Activated CD8-positive, alpha-beta T cell treated with anti-CD3 and anti-CD28 coated beads, Interleukin-2, amount 10 ng/mL, durations not matched to agents 7 days and 5 days (primary cell): ENCODE data around the gene AFMID. TPM values are rescaled to one million over a fixed set of nuclear protein-coding genes. Genes with fewer than 3 reads are reported as not detected.

Experiments used
- ATAC-seq: fragments of 150-1000 bp; cut with Tn5 transposase; one replicate; pipeline ENCODE4 v1.10.0; 2021; ENCODE audit warnings: moderate library complexity
- CTCF ChIA-PET: fragments of 350-600 bp; sonication (Branson Sonifier 250); formaldehyde crosslinking; loops from one replicate; lab custom pipeline; 2021; ENCODE audit warnings: antibody characterized with exemption; lab: Charles Lee
- POLR2A ChIA-PET: fragments of 350-600 bp; sonication (Branson Sonifier 250); formaldehyde crosslinking; loops from one replicate; lab custom pipeline; 2021; ENCODE audit warnings: antibody characterized with exemption; lab: Charles Lee
- DNase-seq: peaks from one replicate; pipeline ENCODE4 v3.0.0-alpha.2; 2020
- H3K27ac Mint-ChIP-seq: one replicate; pipeline ENCODE4 v1.8.0; 2021; ENCODE audit warnings: mild to moderate bottlenecking, mixed read lengths
- H3K27me3 Mint-ChIP-seq: one replicate; pipeline ENCODE4 v1.8.0; 2021; ENCODE audit warnings: low read depth, mixed read lengths
- H3K36me3 Mint-ChIP-seq: one replicate; pipeline ENCODE4 v1.8.0; 2021; ENCODE audit warnings: low read depth, mixed read lengths
- H3K4me1 Mint-ChIP-seq: one replicate; pipeline ENCODE4 v1.8.0; 2021; ENCODE audit warnings: low read depth, mixed read lengths
- H3K4me3 Mint-ChIP-seq: one replicate; pipeline ENCODE4 v1.8.0; 2021; ENCODE audit warnings: mild to moderate bottlenecking, mixed read lengths
- H3K9me3 Mint-ChIP-seq: one replicate; pipeline ENCODE4 v1.8.0; 2022; ENCODE audit warnings: mixed read lengths; ENCODE audit not compliant: insufficient read depth
- total RNA-seq, 2 experiments: library from RNA; stranded (reverse); gene quantifications; one replicate each; pipeline ENCODE4 v1.2.3, GENCODE V29; 2021

AFMID gene
- total RNA-seq, 2 experiments from 2014 or later: 17.7 to 20.7 TPM

DNA sequence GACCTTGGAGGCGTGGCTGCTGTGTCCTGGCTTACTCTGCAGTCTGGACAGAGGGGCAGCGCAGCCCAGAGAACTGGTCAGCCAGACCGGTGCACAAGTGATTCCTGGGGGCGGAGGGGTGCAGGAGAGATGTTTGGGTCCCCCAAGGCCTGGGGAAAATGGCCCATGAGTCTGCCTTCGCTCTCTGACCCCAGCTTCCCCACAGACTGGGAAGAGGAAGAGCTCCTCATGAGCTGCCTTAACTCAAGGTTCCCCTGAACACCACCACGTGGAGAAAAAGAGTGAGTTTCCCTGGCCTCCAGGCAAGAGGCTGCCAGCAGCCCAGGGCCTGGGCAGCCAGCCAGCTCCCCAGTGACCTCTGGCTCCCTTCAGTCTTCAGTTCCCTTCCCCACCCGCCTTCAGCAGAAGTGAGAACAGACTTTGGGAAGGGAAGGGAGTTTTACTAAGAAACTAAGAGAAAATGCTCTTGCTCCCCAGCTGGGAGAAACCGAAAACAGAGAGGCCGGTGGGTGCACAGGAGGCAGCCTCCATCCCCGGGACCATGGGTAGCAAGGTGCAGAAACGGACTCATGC is 42.9 kb upstream of the AFMID start:
- H3K27ac Mint-ChIP-seq: no peak overlapping the region
- H3K27me3 Mint-ChIP-seq: no peaks in the 10 kb centered on the region
- H3K36me3 Mint-ChIP-seq: peaks cover 24% of the 10 kb centered on the region
- DNase-seq: no peak
- H3K9me3 Mint-ChIP-seq: no peaks in the 10 kb centered on the region
- H3K4me3 Mint-ChIP-seq: no peak overlapping the region
- ChIA-PET POLR2A (interaction anchor here (0.5 to 11.6 kb wide), 4 partner anchors 8 to 80 kb away, joined by 3 to 182 read pairs (median 4); partner anchors contain the start of genes TMC6 and TMC8), CTCF (interaction anchor here (0.8 to 1.0 kb wide), 3 partner anchors 9 to 33 kb away, joined by 3 to 4 read pairs (median 3); no protein-coding TSS in a partner anchor)
- H3K4me1 Mint-ChIP-seq: peaks cover 41% of the 10 kb centered on the region
- no peak for ATAC-seq

DNA sequence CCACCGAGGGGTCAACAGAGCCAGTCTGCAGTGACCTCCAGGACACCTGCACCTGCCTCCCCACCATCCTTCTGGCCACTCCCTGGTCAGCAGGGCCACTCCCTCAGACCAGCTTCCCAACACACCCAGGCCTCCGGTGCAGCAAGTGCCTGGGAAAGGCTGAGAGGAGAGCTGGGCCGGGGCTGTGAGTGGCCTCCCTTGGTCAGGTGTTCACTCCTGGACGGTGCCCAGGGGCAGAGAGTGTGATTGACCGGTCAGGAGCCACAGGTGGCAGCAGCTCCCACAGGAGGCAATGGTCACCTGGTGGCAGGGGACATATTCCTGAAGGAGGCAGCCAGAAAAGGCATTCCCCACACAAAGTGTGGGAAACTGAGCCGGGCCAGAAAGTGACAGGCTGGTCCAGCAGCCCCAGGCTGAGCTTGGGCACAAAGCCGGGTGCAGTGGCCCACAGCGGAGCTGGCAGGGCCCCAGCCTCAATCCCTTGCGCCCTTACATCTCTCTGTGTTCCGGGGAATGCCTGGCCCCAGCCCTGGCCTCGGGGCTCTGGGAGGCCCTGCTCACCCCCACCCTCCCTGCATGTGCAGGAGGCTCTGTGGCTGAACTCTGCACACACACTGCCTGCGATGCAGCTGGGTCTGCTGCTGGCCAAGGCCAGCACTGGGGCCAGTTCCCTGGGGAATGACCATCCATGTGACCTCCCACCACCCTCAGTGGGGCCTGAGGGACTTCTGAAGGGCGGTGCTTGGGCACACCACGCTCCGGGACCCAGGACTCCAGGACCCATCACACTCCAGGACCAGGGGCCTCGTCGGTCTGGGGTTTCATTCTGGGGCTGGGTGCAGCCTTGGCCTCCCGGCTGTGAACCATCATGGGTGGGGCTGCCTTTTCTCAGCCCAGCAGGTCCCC is 42.2 kb upstream of the AFMID start:
- H3K27ac Mint-ChIP-seq: no peak overlapping the region
- ATAC-seq: no peak
- H3K27me3 Mint-ChIP-seq: no peaks in the 10 kb centered on the region
- no peak overlapping the region for H3K4me3 Mint-ChIP-seq
- ChIA-PET CTCF (interaction anchor here (0.8 kb wide), 1 partner anchor 10 kb away, joined by 4 read pairs; no protein-coding TSS in a partner anchor), POLR2A (interaction anchor here (0.6 to 11.6 kb wide), 2 partner anchors 10 to 21 kb away, joined by 4 to 182 read pairs; partner anchors contain the start of genes TMC6 and TMC8)
- H3K4me1 Mint-ChIP-seq: peaks cover 36% of the 10 kb centered on the region
- peaks cover 20% of the 10 kb centered on the region for H3K36me3 Mint-ChIP-seq
- no peaks in the 10 kb centered on the region for H3K9me3 Mint-ChIP-seq
- no peak for DNase-seq

DNA sequence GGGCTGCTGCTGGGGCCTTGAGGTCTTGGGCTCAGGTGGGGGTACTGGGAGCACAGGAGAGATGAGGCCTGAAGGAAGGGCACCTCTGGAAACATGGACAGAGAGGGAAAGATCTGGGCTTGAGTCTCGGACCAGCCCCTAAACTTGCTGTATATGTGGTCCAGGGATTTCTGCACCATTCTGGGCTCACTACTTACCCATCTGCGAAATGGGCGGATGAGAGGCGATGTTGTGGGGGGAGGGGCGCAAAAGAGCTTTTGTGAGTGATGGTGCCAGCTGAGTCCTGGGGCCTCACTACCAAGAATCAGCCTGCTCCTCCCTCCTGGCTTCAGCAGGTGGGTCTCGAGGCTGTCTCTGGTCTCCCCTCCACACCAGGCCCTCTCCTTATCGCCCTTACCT is 40.7 kb upstream of the AFMID start:
- no peak overlapping the region for H3K27ac Mint-ChIP-seq
- POLR2A ChIA-PET: no interaction called here
- H3K36me3 Mint-ChIP-seq: peaks cover 12% of the 10 kb centered on the region
- no peak overlapping the region for H3K4me3 Mint-ChIP-seq
- no peaks in the 10 kb centered on the region for H3K9me3 Mint-ChIP-seq
- DNase-seq: no peak
- H3K4me1 Mint-ChIP-seq: peaks cover 27% of the 10 kb centered on the region
- CTCF ChIA-PET: no interaction called here
- H3K27me3 Mint-ChIP-seq: no peaks in the 10 kb centered on the region
- no peak for ATAC-seq

DNA sequence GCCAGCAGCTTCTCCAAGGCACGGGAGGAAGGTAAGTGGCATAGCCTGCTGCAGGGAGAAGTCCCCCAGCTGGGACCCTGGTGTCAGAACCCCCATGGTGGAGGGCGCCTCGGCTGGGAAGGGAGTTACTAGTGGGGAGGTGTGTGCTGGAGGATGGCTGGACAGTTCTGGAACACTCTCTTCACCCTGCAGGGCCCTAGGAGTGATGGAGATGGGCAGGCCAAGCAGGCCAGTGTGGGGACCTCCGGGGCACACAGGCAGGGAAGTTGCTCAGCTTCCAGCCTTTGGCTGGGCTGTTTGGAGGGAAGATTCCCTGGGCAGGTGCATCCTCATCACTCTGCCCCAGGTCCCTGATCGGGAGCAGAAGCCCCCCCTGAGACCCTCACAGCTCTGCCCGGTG is 40.3 kb upstream of the AFMID start:
- no peak for ATAC-seq
- DNase-seq: no peak
- ChIA-PET POLR2A (no interaction called here), CTCF (no interaction called here)
- no peak overlapping the region for H3K27ac Mint-ChIP-seq
- H3K36me3 Mint-ChIP-seq: peaks cover 8% of the 10 kb centered on the region
- H3K9me3 Mint-ChIP-seq: no peaks in the 10 kb centered on the region
- no peak overlapping the region for H3K4me3 Mint-ChIP-seq
- no peaks in the 10 kb centered on the region for H3K27me3 Mint-ChIP-seq
- peaks cover 23% of the 10 kb centered on the region for H3K4me1 Mint-ChIP-seq

DNA sequence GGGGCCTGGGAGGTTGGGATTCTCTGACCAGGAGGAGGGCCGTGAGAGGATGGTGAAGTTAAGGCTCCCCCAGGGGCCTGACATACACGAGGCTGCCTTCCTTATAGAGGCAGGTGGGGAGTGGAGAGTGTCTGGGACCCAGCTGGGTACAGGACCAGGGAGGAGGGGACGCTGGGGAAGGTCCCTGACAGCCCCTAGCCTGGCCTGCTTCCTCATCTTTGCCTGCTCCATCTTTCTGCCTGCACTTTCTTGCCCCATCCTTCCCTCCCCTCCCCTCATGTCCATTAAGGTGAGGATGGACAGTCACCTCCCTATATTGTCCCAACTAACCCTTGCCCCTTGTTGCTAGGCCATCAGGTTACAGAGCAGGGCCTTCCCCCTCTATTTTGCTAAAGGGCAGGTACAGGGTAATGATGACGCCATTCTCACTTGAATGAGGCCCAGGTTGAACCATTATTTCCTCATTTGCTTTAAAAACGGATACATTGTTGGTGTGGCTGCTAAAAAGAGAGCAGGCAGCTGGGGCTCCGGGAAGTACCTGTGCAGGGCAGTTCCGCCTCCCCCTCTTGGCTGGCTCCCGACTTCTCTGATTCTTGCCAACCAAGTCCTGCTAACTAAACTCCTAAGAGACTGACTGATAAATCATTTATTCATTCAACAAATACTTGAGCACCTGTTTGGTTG is 39.7 kb upstream of the AFMID start:
- no peak overlapping the region for H3K27ac Mint-ChIP-seq

DNA sequence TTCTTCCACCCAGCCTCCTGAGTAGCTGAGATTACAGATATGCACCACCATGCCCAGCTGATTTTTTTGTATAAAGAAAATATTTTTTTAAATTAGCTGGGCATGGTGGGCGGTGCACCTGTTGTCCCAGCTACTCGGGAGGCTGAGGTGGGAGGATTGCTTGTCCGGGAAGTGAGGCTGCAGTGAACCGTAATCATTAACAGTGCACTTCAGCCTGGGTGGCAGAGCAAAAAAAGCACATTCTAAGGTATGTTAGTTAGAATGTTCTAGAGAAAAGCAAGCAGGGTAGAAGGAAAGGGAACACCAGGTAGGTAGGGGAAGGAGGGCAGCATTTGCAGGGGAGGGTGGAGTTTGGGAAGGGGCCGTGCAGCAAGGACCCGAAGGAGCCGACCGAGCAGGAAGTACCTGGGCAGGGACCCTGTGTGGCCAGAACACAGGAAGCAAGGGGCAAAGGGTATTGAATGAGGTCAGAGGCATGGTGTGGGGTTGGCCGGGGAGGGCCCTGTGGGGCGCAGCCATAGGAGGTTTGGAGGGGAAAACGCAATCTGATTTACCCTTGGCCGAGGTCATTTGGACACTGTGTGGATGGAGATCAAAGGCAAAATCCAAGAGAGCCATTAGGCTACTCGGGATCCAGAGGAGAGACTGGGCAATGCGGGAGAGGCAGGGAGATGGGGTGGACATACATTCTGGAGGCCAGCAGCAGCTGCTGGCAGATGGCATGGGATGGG is 38.7 kb upstream of the AFMID start:
- Mint-ChIP-seq H3K4me3 (no peak overlapping the region), H3K4me1 (peaks cover 10% of the 10 kb centered on the region), H3K27me3 (no peaks in the 10 kb centered on the region), H3K9me3 (no peaks in the 10 kb centered on the region), H3K36me3 (no peaks in the 10 kb centered on the region), H3K27ac (no peak overlapping the region)
- CTCF ChIA-PET: interaction anchor here (0.7 to 1.3 kb wide), 3 partner anchors 8 to 28 kb away, joined by 3 to 4 read pairs (median 3); no protein-coding TSS in a partner anchor
- DNase-seq (no peak), ATAC-seq (no peak)
- POLR2A ChIA-PET: no interaction called here

More for the DNA sequence above, 39.7 kb upstream of the AFMID start:
- Mint-ChIP-seq H3K27me3 (no peaks in the 10 kb centered on the region), H3K4me1 (peaks cover 18% of the 10 kb centered on the region), H3K4me3 (no peak overlapping the region), H3K36me3 (peaks cover 6% of the 10 kb centered on the region), H3K9me3 (no peaks in the 10 kb centered on the region)
- ChIA-PET POLR2A (no interaction called here), CTCF (interaction anchor here (0.7 to 1.3 kb wide), 3 partner anchors 7 to 28 kb away, joined by 3 to 4 read pairs (median 3); no protein-coding TSS in a partner anchor)
- no peak for DNase-seq
- no peak for ATAC-seq

DNA sequence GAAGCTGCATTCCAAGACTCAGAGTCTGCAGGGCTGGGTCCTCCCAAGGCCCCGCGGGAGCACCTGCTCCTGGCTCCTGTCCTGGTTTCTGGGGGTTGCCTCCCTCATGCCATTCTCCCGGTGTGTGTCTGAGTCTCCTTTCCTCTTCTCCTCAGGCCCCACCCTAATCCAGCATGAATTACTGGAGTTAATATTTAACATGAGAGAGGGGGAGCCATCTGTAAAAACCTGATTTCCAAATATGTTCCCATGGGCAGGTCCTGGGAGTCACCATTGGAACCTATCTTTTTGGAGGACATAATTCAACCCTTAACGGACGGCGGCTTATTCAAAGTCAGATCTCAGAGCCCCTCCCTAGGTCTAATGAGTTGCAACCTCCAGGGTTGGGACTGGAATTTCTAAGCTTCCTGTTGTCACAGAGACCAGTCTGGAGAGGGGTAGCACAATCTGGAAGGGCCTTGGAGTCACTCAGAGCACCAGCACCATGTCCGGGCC is 35.6 kb upstream of the AFMID start:
- CTCF ChIA-PET: interaction anchor here (0.9 to 2.6 kb wide), 2 partner anchors 14 to 66 kb away, joined by 3 to 5 read pairs; no protein-coding TSS in a partner anchor
- POLR2A ChIA-PET: no interaction called here
- no peaks in the 10 kb centered on the region for H3K27me3 Mint-ChIP-seq
- H3K27ac Mint-ChIP-seq: no peak overlapping the region
- no peak for ATAC-seq
- DNase-seq: no peak
- peaks cover 19% of the 10 kb centered on the region for H3K4me1 Mint-ChIP-seq
- H3K36me3 Mint-ChIP-seq: no peaks in the 10 kb centered on the region
- no peaks in the 10 kb centered on the region for H3K9me3 Mint-ChIP-seq
- no peak overlapping the region for H3K4me3 Mint-ChIP-seq

DNA sequence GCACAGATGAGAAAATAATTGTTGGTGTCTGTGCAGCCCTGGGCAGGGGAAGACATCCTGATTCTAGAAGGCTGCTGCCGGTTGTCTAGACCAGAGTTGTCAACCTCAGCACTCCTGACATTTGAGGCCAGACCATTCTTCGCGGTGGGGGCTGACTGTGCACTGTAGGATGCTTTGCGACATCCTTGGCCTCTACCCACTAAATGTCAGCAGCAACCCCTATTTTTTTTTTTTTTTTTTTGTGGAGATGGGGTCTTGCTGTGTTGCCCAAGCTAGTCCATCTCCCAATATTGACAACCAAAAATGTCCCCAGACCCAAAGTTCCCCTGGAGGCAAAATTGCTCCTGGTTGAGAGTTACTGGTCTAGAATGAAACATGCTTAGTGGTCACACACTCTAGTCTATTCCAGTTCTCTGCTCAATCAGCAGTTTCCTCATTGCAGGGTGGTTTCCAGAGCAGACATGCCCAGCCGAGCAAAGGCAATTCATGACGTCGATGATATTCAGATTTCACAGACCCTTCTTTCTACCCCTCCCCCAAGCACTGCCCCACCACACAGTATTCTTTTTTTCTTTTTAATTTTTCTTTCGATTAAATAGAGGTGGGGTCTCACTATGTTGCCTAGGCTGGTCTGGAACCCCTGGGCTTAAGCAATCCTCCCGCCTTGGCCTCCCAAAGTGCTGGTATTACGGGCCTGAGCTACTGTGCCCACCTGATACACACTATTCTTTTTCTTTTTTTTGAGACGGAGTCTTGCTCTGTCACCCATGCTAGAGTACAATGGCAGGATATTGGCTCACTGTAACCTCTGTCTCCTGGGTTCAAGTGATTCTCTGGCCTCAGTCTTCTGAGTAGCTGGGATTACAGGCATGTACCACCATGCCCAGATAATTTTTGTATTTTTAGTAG is 32.0 kb upstream of the AFMID start:
- H3K4me3 Mint-ChIP-seq: no peak overlapping the region
- no peak overlapping the region for H3K27ac Mint-ChIP-seq
- ChIA-PET CTCF (no interaction called here), POLR2A (no interaction called here)
- H3K9me3 Mint-ChIP-seq: no peaks in the 10 kb centered on the region
- H3K36me3 Mint-ChIP-seq: no peaks in the 10 kb centered on the region
- H3K27me3 Mint-ChIP-seq: no peaks in the 10 kb centered on the region
- H3K4me1 Mint-ChIP-seq: peaks cover 8% of the 10 kb centered on the region
- ATAC-seq: peak; percentile 42
- no peak for DNase-seq

DNA sequence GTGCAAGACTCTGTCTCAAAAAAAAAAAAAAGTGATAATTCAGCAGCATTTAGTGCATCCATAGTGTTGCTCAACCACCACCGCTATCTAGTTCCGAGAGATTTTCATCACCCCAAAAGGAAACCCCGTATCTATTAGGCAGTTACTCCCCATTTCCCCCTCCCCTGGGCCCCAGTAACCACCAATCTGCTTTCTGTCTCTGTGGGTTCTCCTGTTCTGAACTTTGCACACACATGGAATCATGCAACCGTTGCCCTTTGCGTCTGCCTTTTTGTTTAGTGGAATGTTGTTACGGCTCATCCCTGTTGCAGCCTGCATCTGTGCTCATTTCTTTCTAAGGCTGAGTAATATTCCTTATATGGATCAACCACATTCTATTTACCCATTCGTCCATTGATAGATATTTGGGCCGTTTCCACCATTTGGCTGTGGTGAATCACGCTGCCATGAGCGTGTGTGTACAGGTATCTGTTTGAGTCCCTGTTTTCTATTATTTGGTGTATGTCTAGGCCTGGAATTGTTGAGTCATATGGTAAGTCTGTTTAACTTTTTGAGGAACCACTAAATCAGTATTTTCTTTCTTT is 27.5 kb upstream of the AFMID start:
- Mint-ChIP-seq H3K9me3 (no peaks in the 10 kb centered on the region), H3K4me1 (peaks cover 8% of the 10 kb centered on the region), H3K4me3 (no peak overlapping the region), H3K36me3 (no peaks in the 10 kb centered on the region), H3K27ac (no peak overlapping the region), H3K27me3 (no peaks in the 10 kb centered on the region)
- ChIA-PET POLR2A (no interaction called here), CTCF (no interaction called here)
- DNase-seq (no peak), ATAC-seq (no peak)
